ENCODE data around the gene XIRP2. TPM values are rescaled to one million over a fixed set of nuclear protein-coding genes. Genes with fewer than 3 reads are reported as not detected.

The XIRP2 gene
- polyA plus RNA-seq, 3 donors = 0.10 to 0.17 (median 0.14) TPM

- DNase-seq (ENCODE audit: low read depth in 3 of 3, low spot score in 2 of 3) = no peak
Measured at GRCh38 chr2:167132906-167133555, 244.8 kb downstream of the XIRP2 start.

GRCh38 chr2:167133614-167134013 lies 245.3 kb downstream of the XIRP2 start:
- DNase-seq (ENCODE audit: low read depth in 3 of 3, low spot score in 2 of 3) = no peak

DNA sequence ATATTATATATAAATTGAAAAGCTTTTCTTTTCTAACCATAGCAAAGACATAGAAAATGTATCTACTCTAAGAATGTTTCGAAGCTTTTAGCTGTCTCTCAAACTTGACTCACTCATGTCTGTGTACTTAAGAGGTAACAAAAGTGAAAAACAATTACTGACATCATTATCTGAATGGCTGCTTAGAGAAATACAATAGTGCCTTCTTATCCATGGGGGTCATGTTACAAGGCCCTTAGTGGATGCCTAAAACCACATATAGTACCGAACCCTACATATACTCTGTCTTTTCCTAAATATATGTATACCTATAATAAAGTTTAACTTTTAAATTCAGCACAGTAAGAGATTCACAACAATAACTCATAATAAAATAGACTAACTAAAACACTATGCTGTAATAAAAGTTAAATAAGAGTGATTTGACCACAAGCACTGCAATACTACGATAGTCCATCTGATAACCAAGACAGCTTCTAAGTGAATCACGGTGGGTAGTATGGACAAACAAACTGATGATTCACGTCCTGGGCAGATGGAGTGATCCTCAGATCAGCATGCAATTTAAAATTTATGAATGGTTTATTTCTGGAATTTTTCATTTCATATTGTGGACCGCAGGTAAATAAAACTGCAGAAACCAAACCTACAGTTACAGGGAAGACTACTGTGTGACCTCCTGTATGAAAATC lies 246.2 kb downstream of the XIRP2 start:
- no peak for DNase-seq (ENCODE audit: low read depth in 3 of 3, low spot score in 2 of 3)

DNA sequence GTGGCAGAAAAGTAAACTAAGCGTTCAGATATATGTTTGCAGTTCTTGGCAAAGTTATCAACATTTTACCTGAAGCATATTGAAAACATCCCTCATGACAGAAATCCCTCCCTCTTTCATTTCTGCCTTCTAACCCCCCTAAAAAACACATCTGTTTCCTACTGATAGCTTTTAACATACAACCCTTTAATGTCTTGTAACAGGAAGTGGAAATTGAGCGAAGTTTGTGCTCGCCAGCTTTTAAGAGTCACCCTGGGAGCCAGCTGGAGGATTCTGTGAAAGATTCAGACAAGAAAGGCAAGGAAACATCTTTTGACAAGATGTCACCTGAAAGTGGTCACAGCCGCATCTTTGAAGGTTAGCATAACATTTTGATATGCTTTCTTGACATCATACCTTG lies 247.4 kb downstream of the XIRP2 start:
- DNase-seq (ENCODE audit: low read depth in 3 of 3, low spot score in 2 of 3) = no peak

- DNase-seq (ENCODE audit: low read depth in 3 of 3, low spot score in 2 of 3) = no peak
Measured at GRCh38 chr2:167136879-167137596, 248.8 kb downstream of the XIRP2 start.

DNA sequence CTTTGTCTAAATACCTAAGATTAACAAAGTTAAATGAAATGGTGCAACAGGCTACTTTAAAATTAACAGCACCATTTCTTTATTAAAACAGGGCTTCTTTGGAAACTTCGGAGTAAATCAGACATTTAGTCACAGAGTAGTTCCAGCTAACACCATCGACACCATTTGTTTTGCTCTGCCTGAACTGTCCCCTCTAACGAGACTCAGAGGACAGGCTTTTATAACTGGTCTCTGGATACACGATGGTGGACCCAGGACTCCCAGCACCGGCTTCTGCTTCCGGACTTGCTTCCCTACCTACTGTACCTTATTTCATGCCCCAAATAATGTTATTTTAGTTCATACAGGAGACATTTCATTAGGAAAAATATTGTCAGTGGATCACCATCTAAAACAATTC lies 252.1 kb downstream of the XIRP2 start:
- DNase-seq (ENCODE audit: low read depth in 3 of 3, low spot score in 2 of 3) = no peak

DNA sequence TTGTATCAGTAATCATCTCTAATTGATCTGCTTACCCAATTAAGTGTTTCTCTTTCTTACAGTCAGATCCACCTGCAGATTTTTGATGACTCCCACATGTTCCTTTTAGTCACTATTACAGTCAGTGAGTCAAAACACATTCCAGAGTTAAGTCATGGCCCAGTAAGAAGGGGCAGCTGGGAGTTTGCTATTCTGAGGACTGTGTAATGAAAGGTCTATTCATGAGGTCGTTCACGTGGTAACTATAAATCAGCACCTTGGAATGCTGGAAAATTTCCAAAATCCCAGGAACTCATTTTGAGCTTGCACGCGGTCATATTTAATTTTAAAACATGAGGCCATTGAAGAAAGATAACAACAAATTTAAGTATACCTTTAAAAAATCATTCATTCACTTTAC lies 252.5 kb downstream of the XIRP2 start:
- peak; percentile 36 to 55 (median 47) for DNase-seq (ENCODE audit: low read depth in 3 of 3, low spot score in 2 of 3)

DNA sequence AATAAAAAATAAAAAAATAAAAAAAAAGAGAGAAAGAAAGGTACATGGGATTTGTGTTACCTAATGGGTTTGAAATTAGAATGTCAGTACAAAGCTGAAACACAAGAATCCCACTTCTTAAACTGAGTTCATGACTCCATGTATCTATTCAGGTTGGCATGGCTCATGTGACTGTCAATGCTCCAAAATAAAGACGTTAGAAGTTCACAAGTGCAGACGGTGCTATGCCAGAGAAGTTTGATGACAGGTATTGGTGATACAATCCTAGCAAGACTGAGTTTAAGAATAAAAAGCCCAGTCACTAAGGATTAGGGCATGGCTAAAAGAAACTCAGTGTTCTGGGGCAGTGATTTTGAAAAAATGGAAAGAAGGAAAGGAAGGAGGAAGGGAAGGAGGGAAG lies 254.3 kb downstream of the XIRP2 start:
- DNase-seq (ENCODE audit: low read depth in 3 of 3, low spot score in 2 of 3) = no peak

DNA sequence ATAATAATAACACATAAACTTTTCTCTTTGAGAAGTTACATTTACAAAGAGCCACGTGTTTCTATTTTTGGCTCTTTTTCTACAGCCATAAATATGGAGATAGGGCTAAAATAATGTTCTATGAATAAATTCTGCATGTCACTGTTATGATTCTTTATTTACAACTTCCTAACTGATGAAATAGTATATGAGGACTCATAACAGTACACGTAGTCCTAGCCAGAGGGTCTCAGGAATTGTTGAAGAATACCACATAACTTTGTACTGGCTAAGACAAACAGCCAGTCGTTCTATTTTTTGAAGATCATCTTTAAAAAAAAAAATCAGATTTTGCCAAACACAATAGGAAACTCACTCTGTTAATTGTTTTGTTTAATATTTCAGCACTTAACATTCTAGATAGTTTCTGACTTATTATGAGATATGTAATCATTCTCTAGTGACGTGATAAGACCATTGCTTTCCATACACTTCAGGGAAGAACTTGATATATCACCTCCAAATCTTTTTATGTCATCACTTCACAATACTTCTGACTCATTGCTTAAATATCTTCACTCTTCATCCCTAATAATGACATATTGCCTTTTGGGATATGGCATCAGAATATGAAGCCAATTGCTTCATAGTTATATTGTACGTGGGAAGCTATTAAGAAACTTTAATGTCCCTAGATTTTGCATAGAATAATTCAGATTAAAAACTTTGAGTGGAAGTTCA lies 256.1 kb downstream of the XIRP2 start:
- DNase-seq (ENCODE audit: low read depth in 3 of 3, low spot score in 2 of 3) = no peak

GRCh38 chr2:167147271-167147941 lies 259.1 kb downstream of the XIRP2 start:
- DNase-seq (ENCODE audit: low read depth in 3 of 3, low spot score in 2 of 3) = no peak

- DNase-seq (ENCODE audit: low read depth in 3 of 3, low spot score in 2 of 3) = no peak
Measured at GRCh38 chr2:167151894-167152293, 263.6 kb downstream of the XIRP2 start.

- no peak for DNase-seq (ENCODE audit: low read depth in 3 of 3, low spot score in 2 of 3)
Measured at GRCh38 chr2:167157523-167157922, 269.2 kb downstream of the XIRP2 start.

DNA sequence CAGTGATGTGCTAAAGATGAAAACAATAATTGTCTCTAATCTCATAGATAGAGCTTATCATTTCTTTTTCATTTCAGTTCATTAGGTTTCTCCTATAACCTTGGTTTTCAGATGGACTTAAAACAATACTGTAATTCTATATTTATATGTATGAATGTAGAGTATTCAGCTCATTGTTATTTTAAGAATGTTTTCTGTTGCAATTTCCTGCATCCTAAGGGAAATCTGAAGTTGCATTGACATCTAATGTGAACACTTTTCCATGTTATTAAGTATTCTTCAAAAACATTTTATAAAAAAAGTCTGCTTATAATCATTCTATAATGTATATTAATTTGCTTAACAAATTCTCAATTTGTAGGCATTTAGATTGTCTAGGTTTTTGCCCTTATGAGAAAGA lies 288.9 kb downstream of the XIRP2 start:
- DNase-seq (ENCODE audit: low read depth in 3 of 3, low spot score in 2 of 3) = no peak

DNA sequence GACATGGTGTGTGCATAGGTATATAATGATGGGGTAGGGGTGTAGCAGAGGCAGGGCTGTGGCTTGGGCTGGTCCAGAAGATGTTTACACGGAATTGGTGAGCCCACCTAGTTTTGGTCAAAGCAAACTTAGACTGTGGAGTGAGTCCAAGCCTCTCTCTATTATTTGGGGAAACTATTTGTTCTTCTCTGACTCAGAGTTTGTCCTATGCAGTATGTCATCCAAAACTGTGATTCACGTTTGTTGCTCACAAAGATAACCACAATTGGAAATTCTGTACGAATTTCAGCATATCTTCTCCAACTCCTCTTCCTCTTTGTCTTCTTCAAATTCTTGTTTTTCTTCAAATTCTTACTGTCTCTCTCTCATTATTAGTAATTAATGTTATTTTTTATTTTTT lies 292.9 kb downstream of the XIRP2 start:
- DNase-seq (ENCODE audit: low read depth in 3 of 3, low spot score in 2 of 3) = no peak

GRCh38 chr2:167181688-167182087 lies 293.4 kb downstream of the XIRP2 start:
- DNase-seq (ENCODE audit: low read depth in 3 of 3, low spot score in 2 of 3) = no peak

GRCh38 chr2:167182403-167182802 lies 294.1 kb downstream of the XIRP2 start:
- no peak for DNase-seq (ENCODE audit: low read depth in 3 of 3, low spot score in 2 of 3)

- no peak for DNase-seq (ENCODE audit: low read depth in 3 of 3, low spot score in 2 of 3)
Measured at GRCh38 chr2:167183931-167184330, 295.7 kb downstream of the XIRP2 start.

DNA sequence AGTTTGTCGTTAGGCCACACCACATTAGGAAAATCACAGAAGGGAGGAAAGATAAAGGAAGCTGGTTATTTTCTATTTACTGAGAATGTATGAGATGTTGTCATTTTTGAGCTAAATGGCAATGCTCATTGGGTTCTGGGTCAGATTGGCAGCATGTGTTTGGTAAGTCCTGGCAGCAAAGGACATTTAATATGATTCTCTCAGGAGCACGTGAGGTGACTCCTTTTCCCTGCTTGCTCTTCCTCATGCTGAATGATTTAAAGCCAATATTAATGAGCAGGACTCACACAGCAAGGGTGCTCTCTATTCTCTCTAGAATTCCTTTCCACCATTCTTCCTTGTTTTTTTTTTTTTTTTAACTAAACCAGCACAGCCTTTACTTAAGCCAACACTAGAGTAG lies 298.2 kb downstream of the XIRP2 start:
- DNase-seq (ENCODE audit: low read depth in 3 of 3, low spot score in 2 of 3) = no peak

- no peak for DNase-seq (ENCODE audit: low read depth in 3 of 3, low spot score in 2 of 3)
Measured at GRCh38 chr2:167187049-167187727, 298.9 kb downstream of the XIRP2 start.

Data from right renal cortex interstitium (tissue), 3 donors.